Measurements from ENCODE around the gene ANAPC13. TPM values are rescaled to one million over a fixed set of nuclear protein-coding genes. Genes with fewer than 3 reads are reported as not detected.

ANAPC13 gene
- total and polyA plus RNA-seq, 9 donors: 23.4 to 104 (median 44.0) TPM

GRCh38 chr3:134522541-134522940, 36.8 kb upstream of the ANAPC13 start:
- peaks cover 0 to 3% of the 10 kb centered on the region in 2 donors for H3K9me3 ChIP-seq
- intact Hi-C loops (cut with DNase I): no loop called here
- H3K27ac ChIP-seq: no peak overlapping the region
- no peak for TF ChIP-seq EP300 (IDR thresholded peaks at IDR 0.05)
- TF ChIP-seq CTCF (IDR thresholded peaks at IDR 0.05): no peak
- no peak for TF ChIP-seq POLR2A (IDR thresholded peaks at IDR 0.05)
- no peak overlapping the region for H3K4me3 ChIP-seq
- DNase-seq: no peak
- H3K27me3 ChIP-seq: no peaks in the 10 kb centered on the region
- 97 to 98% (median 98%) methylated on average over 6 of the region's 6 CpGs for WGBS, 3 donors
- no peaks in the 10 kb centered on the region for H3K36me3 ChIP-seq
- H3K4me1 ChIP-seq (ENCODE audit: insufficient read depth): no peaks in the 10 kb centered on the region

- no peak for DNase-seq
- TF ChIP-seq EP300 (IDR thresholded peaks at IDR 0.05) (no peak), POLR2A (IDR thresholded peaks at IDR 0.05) (no peak), CTCF (IDR thresholded peaks at IDR 0.05) (no peak)
- Histone ChIP-seq H3K27ac (no peak overlapping the region), H3K4me1 (ENCODE audit: insufficient read depth) (peaks cover 3% of the 10 kb centered on the region), H3K4me3 (no peak overlapping the region), H3K27me3 (no peaks in the 10 kb centered on the region), H3K36me3 (no peaks in the 10 kb centered on the region), H3K9me3 (no peaks in the 10 kb centered on the region)
- intact Hi-C loops (cut with DNase I): no loop called here
These were observed 32.0 kb upstream of the ANAPC13 start for GRCh38 chr3:134517791-134518190.

- WGBS, 3 donors: 48 to 60% (median 50%) methylated on average over 3 of the region's 3 CpGs
- H3K9me3 ChIP-seq: no peaks in the 10 kb centered on the region
- intact Hi-C loops (cut with DNase I): no loop called here
- no peak for DNase-seq
- H3K4me3 ChIP-seq: no peak overlapping the region
- peaks cover 3% of the 10 kb centered on the region for H3K4me1 ChIP-seq (ENCODE audit: insufficient read depth)
- no peaks in the 10 kb centered on the region for H3K27me3 ChIP-seq
- TF ChIP-seq POLR2A (IDR thresholded peaks at IDR 0.05): no peak
- TF ChIP-seq CTCF (IDR thresholded peaks at IDR 0.05): no peak
- TF ChIP-seq EP300 (IDR thresholded peaks at IDR 0.05): no peak
- H3K36me3 ChIP-seq: no peaks in the 10 kb centered on the region
- H3K27ac ChIP-seq: no peak overlapping the region
These were observed 31.1 kb upstream of the ANAPC13 start for GRCh38 chr3:134516905-134517304.

GRCh38 chr3:134511500-134511899, 25.7 kb upstream of the ANAPC13 start:
- WGBS, 3 donors: 95 to 99% (median 98%) methylated on average over 2 of the region's 2 CpGs
- TF ChIP-seq POLR2A (IDR thresholded peaks at IDR 0.05) (no peak), EP300 (IDR thresholded peaks at IDR 0.05) (no peak), CTCF (IDR thresholded peaks at IDR 0.05) (no peak)
- no peaks in the 10 kb centered on the region for H3K9me3 ChIP-seq
- no peaks in the 10 kb centered on the region for H3K4me1 ChIP-seq (ENCODE audit: insufficient read depth)
- no peaks in the 10 kb centered on the region for H3K27me3 ChIP-seq
- H3K36me3 ChIP-seq: no peaks in the 10 kb centered on the region
- no peak overlapping the region for H3K27ac ChIP-seq
- intact Hi-C loops (cut with DNase I): no loop called here
- no peak for DNase-seq
- no peak overlapping the region for H3K4me3 ChIP-seq

- Histone ChIP-seq H3K4me3 (no peak overlapping the region), H3K27me3 (no peaks in the 10 kb centered on the region), H3K36me3 (no peaks in the 10 kb centered on the region), H3K9me3 (no peaks in the 10 kb centered on the region), H3K27ac (no peak overlapping the region), H3K4me1 (ENCODE audit: insufficient read depth) (no peaks in the 10 kb centered on the region)
- TF ChIP-seq EP300 (IDR thresholded peaks at IDR 0.05) (no peak), POLR2A (IDR thresholded peaks at IDR 0.05) (no peak), CTCF (IDR thresholded peaks at IDR 0.05) (no peak)
- intact Hi-C loops (cut with DNase I): no loop called here
- WGBS, 3 donors: 64 to 97% (median 66%) methylated on average over 3 of the region's 3 CpGs
- no peak for DNase-seq
These were observed 19.7 kb upstream of the ANAPC13 start for GRCh38 chr3:134505485-134505884.

All from ovary (tissue), 9 donors.